ENCODE results near the gene INVS.
"Not testable (repeated sequence)": the region's sequence is repeated elsewhere in the genome, so short reads cannot be mapped to it uniquely, and the experiment has no call there.

The INVS gene

DNA sequence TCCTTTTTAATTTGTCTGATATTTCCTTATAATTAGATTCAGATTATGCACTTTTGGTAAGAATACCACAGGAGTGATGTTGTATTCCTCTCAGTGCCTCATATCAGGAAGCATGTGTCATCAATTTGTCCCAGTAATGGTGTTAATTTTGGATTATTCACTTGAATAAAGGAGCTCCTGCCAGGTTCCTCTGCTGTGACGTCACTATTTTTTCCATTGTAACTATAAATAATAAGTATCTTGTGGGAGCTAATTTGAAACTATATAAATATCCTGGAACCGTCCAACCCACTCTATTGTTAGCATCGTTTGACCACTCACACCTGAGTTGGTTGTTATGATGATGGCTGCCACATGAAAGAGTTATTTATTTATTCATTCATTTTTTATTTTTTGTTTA is 107.9 kb downstream of the INVS start:
- no peak for DNase-seq

GRCh38 chr9:100208673-100209072 is 109.6 kb downstream of the INVS start:
- DNase-seq: no peak

GRCh38 chr9:100211476-100211875 is 112.4 kb downstream of the INVS start:
- DNase-seq: no peak

DNA sequence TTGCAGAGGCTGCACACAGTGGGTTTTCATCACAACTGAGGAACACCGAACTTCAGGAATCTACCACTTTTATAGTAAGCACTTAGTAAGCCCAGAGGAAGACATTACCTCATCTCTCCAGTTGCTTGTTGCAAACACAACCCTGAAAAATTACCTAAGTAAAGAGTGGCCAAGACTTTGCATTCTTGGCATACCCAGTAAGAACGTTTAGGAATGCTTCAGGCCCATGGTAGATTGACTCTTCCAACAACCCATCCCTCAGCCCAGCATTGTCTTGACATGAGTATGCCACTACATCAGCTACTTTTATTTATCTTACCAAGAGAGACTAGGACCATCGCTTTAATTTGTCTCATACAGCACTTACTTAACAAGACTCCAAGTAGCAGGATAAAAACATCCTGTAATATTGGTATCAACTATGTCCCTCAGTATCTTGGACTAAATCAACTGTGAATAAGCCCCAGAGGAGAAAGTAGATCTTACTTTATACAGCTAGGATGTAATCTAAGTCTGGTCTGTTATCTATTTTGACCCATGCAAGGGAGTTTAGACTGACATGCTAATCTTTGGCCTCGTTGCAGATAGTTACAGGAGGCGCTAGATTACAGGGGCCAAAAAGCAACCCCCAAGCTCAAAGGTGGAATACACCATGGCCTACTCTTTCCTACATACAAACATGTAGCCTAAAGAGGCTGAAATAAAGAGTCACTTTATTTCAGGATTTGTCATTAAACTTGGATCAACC is 114.9 kb downstream of the INVS start:
- DNase-seq: no peak

DNA sequence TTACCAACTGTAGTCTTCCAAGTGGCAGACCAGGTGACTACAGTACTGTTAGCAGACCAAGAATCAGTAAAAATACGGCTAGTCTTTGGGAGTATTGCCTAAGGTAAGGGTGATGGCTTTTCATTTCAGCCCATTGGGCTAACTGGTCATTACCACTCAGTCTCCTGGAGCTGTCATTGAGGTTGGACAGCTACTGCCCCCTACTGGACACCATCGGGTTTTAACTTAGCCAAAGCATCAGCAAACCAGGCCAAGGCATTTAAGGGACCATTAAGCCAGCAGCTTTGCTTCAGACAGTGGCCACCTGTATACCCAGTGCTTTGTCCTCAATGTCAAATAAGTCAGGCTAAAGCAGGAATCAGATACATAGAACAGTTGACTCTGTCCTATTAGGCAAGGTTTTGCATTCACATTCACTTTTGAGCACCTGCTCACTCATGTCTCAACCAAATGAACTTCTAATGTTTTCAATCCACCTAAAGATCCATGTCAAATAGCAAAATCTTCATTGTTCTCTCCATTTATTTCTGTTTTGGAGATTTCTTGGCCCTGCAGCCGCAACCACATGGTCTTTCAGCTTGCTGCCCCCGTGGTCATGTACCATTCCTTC is 117.2 kb downstream of the INVS start:
- DNase-seq: peak; percentile 78

GRCh38 chr9:100217536-100217935 is 118.5 kb downstream of the INVS start:
- no peak for DNase-seq

DNA sequence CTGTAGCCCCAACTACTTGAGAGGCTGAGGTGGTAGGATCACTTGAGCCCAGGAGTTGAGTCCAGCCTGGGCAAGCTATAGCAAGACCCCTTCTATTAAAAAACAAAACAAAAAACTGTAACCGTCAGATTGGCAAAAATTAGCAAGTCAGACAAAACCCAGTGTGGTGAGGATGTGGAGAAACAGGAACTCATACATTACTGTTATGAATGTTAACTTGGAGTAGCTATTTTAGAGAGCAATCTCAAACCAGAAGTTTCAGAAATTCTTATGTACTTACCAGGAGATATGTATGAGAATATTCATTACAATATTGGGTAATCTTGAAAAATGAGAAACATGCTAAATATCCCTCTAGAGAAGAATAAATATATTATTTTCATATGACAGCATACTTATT is 120.3 kb downstream of the INVS start:
- no peak for DNase-seq

- DNase-seq: no peak
Measured at GRCh38 chr9:100220936-100221335, 121.9 kb downstream of the INVS start.

DNA sequence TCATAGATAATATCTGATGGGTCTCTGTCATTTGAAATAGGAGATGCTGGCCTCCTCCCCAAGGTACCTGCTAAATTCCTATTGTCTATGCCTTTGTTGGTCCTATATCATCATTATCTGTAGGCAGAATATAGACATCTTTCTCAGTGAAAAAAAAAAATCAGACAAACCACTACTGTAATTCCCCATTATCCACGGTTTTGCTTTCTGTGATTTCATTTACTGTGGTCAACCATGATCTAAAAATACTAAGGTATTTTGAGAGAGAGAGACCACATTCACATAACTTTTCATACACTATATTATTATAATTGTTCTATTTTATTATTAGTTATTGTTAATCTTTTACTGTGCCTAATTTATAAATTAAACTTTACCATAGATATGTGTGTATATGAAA is 122.5 kb downstream of the INVS start:
- no peak for DNase-seq

DNA sequence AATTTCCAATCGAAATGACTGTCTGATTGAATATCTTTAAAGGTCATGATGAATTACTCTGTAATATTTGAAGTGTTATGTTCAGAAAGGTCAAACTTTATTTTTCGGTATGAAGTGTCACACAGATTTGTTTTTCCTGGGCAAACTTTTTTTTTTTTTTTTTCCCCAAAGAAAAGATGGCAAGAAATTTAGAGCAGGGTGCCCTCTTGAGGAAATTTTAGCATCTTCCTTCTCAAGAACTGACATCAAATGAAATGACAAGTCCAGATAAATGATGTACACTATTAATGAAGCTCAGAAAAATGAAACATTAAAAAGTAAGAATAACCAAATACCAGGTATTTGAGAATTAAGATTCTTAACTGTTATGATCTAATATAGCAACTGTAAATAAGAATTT is 123.6 kb downstream of the INVS start:
- DNase-seq: no peak

DNA sequence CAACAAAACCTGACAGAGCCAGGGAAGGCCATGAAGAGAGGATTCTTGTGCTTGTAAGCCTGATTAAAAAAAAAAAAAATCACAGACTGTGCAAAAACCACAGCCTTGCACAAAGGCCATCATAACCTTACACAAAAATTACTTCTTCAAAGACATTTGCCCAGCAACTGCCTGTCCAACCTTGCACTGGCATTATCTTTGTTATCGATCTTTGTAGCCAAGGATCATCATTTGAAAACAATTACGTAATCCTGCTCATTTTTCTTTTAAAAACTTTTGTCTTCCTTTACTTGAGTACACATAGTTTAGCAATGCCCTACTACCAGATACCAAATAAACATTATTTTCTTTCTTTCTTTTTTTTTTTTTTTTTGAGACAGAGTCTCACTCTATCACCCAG is 128.6 kb downstream of the INVS start:
- no peak for DNase-seq

DNA sequence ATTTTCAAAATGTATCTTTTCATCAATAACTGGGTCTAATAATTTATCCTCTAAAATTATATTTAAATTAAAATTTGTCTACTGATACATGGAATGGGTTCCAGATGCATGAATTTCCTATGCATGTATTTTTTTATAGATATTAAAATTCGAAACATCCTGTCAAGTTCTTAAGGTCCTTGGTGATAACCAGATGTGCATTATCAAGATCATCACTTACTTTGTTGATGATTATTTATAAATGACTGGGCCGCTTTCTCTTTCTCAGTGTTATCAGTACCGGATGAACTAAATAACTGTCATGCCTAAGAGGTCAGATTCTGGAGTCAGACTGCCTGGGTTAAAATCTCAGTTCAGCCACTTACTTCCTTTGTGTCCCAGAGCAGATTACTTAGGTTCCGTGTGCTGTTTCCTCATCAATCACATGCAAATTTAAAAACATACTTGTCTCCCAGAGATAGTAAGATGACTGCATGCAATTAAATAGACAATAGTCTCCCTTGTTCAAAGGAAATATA is 129.4 kb downstream of the INVS start:
- no peak for DNase-seq

DNA sequence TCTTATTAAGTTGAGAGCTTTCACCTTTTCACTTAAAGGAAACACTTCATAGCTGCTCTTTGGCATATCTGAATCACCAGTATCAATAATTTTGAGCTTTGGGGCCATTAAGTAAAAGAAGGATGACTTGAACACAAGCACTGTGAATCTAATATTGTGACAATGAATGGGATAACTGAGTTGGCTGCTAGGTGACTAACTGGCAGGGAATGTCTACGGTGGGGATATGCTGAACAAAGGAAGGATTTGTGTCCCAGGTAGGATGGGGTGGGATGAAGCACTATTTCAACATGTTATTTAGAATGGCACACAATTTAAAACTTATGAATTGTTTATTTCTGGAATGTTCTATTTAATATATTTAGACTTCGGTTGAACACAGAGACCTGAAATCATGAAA is 130.1 kb downstream of the INVS start:
- DNase-seq: no peak

GRCh38 chr9:100229561-100229960 is 130.5 kb downstream of the INVS start:
- DNase-seq: no peak

- not testable (repeated sequence) for DNase-seq
Measured at GRCh38 chr9:100236986-100237385, 137.9 kb downstream of the INVS start.

GRCh38 chr9:100240512-100240911 is 141.5 kb downstream of the INVS start:
- no peak for DNase-seq

- no peak for DNase-seq
Measured at GRCh38 chr9:100267211-100267610, 168.2 kb downstream of the INVS start.

- DNase-seq: no peak
Measured at GRCh38 chr9:100268271-100268670, 169.2 kb downstream of the INVS start.

- no peak for DNase-seq
Measured at GRCh38 chr9:100269656-100270055, 170.6 kb downstream of the INVS start.

- no peak for DNase-seq
Measured at GRCh38 chr9:100277166-100277979, 178.3 kb downstream of the INVS start.

DNA sequence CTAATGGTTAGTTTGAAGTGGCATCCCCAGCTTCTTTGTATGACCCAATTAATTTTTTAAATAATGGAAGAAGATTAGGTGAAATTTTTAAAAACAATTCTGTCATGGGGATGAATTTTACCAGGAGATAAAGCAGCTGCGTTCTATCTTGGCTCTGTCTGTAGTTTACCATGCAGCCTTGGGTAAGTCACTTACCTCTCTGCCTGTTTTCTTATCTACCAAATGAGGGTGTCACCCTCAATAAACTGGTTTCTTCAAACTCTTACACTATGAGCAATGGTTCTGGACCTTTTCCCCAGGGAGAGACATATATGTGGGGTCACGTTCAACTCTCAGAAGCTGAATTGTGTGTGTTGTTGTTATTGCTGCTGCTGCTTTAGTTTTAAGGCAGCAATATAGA is 182.0 kb downstream of the INVS start:
- DNase-seq: no peak

DNA sequence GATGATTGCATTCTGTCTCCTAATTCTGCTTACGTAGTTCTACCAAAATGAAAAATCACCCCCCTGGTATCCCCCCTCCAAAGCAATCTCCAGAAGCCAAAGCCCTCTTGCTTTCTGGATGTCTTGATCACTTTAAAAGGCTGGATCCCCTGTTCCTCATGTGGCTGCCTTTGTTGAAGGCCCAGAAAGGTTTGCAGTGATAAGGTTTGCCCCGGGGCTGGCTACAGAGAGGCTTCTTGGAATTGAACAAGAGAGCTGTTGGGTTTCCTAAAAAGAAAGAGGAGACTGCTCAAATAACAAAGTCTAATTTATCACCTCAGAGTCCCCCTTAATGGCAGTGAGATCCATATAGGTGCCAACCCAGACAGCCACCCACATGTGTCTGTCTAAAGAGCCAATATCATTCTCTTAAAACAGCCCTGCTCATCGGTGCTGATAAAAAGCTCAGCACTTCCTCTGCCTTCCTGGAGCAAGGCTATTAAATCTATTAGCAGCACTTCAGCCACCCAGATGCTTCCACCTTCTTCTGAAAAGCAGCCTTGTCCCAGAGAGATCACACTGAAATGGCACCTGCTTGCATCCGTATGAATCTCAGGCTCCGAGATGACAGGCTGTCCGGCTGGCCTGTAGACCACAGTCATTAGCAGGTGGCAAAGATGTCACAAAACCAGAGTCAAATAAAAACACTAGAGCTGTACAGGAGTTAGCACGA is 182.8 kb downstream of the INVS start:
- no peak for DNase-seq

- no peak for DNase-seq
Measured at GRCh38 chr9:100282388-100282719, 183.3 kb downstream of the INVS start.

Data from activated CD4-positive, alpha-beta T cell treated with anti-CD3 and anti-CD28 coated beads for 48 hours (primary cell).